ENCODE measurements around the gene RNLS.
A peak's percentile ranks its signal among the peaks of the same experiment; 100 is the strongest.
"Not testable (repeated sequence)": the region's sequence is repeated elsewhere in the genome, so short reads cannot be mapped to it uniquely, and the experiment has no call there.

Gene RNLS

DNA sequence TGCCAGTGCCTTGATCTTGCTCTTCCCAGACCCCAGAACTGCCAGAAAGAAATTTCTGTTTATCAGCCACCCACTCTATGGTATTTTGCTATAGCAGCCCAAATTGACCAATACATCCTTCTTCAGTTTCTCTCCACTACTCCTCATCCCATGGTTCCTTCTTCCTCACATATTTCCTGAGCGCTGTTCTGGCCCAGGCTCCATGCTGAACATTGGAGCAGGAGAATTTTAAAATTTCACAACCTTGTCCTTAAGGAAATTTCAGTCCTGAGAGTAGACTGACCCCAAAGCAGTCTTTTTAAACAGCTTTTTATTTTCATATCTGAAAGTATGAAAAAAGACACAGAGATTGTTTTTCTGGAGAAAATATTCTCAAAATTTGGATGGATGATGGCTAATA, 297.1 kb downstream of the RNLS start:
- no peak for DNase-seq

DNA sequence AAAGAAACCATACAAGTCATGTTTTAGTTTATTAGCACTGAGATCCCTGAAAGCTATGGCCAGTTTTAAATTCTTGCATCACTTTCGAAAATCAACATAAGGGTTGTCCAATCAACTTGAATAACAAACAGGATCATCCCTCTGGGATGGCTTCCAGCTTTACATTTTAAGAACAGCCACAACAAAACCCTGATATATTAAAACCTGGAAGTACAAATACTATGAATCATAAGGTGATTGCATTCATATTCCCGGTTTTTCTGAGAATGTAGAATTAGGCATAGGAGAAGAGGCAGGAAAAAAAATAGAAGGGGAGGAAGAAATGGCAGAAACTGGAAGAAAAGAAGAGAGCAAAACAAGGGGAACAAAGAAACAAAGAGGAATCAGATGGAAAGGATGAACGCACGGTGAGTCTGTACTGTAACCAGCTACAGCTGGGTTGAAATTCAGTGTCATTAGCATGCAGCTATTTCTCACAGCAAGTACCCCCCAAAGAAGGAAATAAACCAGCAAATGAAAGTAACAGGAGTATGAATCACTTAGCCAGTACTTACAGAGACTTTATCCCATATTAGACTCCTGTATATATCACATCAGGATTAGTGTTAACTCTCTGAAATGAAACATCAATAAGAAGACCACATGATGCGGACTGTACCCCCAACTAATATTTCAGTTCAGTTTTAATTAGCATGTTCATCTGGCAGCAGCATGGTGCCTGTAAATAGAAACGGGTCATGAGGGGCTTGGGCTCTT, 301.3 kb downstream of the RNLS start:
- peak; percentile 26 for DNase-seq

DNA sequence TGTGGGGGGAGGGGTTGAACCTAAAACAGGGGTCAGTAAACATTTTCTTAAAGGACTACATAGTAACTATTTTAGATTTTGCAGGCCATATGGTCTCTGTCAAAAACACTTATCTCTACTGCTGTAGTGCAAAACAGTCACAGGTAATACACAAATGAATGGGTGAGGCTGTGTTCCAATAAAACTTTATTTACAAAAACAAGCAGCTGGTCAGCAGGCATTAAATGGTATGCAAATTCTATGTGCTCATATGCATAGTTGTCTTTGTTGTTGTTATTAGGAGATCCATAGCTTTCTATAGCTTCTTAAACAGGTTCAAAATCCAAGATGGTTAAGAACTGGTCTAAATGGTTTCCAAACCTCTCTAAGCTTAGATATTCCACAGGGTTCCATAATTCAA, 302.6 kb downstream of the RNLS start:
- no peak for DNase-seq

DNA sequence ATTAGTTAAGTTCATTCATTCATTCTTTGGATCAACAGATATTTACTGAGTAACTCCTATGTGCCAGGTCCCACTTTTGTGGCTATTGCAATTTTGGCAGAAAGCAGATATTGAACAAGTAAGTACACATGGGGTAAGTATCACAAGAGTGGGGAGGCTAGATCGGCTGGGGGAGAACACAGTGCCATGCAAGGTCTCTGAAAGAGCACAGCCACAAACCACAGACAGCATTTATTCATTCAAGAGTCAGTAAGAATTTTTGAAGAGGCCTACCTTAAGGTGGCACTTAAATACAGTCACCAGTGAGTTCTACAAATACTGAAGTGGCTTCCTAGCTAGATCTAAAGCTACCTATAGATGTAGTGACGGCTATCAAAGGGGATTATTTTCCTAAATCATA, 304.2 kb downstream of the RNLS start:
- DNase-seq = no peak

- not testable (repeated sequence) for DNase-seq
Measured at GRCh38 chr10:88276945-88277344, 306.2 kb downstream of the RNLS start.

GRCh38 chr10:88274286-88274685, 308.8 kb downstream of the RNLS start:
- no peak for DNase-seq

- DNase-seq = no peak
Measured at GRCh38 chr10:88273567-88273966, 309.6 kb downstream of the RNLS start.

- no peak for DNase-seq
Measured at GRCh38 chr10:88271761-88272543, 311.2 kb downstream of the RNLS start.

- no peak for DNase-seq
Measured at GRCh38 chr10:88270871-88271713, 312.0 kb downstream of the RNLS start.

- DNase-seq = no peak
Measured at GRCh38 chr10:88270061-88270808, 312.9 kb downstream of the RNLS start.

GRCh38 chr10:88262591-88263234, 320.4 kb downstream of the RNLS start:
- no peak for DNase-seq

GRCh38 chr10:88261152-88261551, 322.0 kb downstream of the RNLS start:
- no peak for DNase-seq

DNA sequence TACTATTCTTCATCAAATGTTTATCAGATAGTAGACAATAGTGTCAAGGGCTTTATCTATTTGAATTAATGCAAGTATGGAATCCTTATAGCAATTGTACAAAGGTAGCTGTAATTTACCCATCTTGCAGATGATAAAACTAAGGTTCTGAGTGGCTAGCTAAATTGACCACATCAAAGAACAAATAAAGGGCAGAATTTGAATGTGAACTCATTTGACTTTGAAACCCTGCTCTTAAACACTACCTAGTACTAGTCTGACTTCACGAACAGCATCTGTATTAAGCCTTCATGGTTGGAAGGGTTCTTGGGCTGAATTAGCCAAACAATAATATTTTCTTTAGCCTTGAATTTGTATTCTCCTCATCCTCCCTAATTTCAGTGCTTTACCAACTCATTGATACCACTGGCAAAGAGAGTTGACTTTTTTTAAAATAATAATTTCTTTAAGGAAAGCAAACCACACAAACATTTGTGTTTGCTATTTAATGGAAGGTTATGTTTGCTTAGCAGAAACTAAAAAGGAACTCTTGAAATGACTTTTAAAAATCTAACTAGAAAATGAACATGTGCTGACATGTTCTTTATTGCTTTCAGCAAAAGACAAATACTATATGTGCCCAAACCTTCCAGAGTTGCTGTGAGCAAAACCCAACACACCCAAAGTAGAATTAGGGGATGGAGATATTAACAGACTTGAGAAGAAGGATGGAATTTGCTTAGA, 322.6 kb downstream of the RNLS start:
- no peak for DNase-seq

DNA sequence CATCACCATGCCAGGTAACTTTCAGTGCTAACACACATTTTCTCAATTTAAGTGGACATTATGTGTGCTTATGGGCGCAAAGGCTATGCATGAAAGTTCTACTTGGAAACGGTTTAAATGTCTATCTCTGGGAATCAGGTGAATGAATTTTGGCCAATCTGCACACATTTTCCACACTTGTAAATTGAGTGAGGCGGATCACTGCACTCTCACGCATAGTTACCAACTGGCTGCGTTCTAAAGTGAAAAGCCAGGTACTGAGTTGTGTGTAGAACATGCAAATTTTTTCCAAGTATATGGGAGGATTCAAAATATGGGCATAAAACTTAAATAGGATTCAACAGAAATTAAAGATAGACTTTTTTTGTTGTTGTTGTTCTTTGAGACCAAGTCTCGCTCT, 323.7 kb downstream of the RNLS start:
- no peak for DNase-seq

DNA sequence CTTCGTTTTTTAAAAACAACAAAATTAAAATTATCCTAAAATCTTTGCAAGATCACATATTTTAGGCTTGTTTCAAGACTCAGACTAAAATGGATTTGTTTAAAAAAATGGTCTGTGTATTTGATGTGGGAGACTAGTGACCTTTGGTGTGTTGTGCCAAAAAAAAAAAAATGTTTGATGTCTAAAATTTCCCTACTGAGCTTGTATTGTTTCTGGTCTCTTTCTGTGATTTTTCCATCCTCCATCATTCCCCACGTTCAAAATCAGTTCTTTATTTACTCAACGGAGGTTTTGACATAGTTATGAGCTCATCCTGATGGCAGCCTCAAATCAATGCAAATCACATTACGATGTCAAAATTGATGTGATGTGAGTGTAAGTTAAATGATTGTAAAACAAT, 326.2 kb downstream of the RNLS start:
- DNase-seq = no peak

DNA sequence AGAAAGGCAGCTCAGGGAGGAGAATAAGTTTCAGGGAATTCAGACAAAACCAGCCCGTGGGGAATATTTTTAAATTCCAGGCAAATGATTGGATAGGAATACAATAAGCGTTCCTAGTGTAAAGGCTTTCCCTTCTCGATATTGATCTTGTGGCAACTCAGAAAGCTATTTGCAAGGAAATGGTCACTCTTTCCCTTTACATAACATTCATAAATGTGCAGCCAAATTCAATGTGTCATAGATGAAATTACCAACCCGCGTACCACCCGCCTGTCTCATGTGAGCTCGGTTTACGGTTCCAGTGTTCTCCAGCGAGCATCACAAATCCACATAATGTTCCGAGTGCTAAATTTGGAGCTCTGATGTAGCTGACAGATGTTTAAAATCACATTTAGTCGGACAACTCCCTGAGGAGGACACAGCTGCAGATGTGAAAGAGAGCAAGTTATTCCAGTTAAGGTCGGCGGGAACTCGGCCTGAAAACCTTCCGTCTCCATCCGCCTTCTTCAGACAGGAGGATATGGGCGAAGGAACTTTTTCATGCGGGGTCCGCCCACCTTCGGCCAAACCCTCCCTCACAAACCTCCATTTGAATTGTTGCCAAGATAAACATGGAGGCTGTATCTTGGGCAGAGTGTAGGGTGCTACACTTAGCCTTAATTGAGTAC, 327.0 kb downstream of the RNLS start:
- DNase-seq = no peak

GRCh38 chr10:88254091-88254490, 329.0 kb downstream of the RNLS start:
- DNase-seq = peak; percentile 44

GRCh38 chr10:88253622-88254021, 329.5 kb downstream of the RNLS start:
- DNase-seq = no peak

GRCh38 chr10:88253128-88253527, 330.0 kb downstream of the RNLS start:
- no peak for DNase-seq

- DNase-seq = no peak
Measured at GRCh38 chr10:88249450-88249849, 333.7 kb downstream of the RNLS start.

GRCh38 chr10:88246675-88247074, 336.4 kb downstream of the RNLS start:
- no peak for DNase-seq
